Left ventricle myocardium superior (tissue), 1 donor: Measurements from ENCODE around the gene GH1. TPM values are rescaled to one million over a fixed set of nuclear protein-coding genes. Genes with fewer than 3 reads are reported as not detected.
"Not testable (repeated sequence)": the region's sequence is repeated elsewhere in the genome, so short reads cannot be mapped to it uniquely, and the experiment has no call there.

Source experiments
- ATAC-seq: fragments of 200-7000 bp; cut with Tn5 transposase; one replicate; pipeline ENCODE4 v1.9.1; 2020; ENCODE audit warnings: mild to moderate bottlenecking, moderate library complexity
- DNase-seq: peaks from one replicate; pipeline ENCODE4 v3.0.0-alpha.2; 2020
- intact Hi-C: fragments of 100-400 bp; cut with micrococcal nuclease; formaldehyde crosslinking; loops from one replicate; pipeline ENCODE4 v1.11.0; 2022
- long read RNA-seq: library from polyadenylated mRNA; unstranded; transcript quantifications from one replicate; pipeline ENCODE4 v2.0.0, GENCODE V29; 2021
- total RNA-seq: library from RNA; stranded (reverse); fragmentation: NEBNext Ultra II Directional; extraction: Animal tissue kit (Norgen Biotek cat#: 25700); gene quantifications from one replicate; pipeline ENCODE4 v1.2.1, GENCODE V29; 2021
- donor health status: DM: no; HTN: yes; CAD: no; lungs with severe emphysema.

Gene GH1
- not detected for total RNA-seq
- long read RNA-seq, result 0 reads

DNA sequence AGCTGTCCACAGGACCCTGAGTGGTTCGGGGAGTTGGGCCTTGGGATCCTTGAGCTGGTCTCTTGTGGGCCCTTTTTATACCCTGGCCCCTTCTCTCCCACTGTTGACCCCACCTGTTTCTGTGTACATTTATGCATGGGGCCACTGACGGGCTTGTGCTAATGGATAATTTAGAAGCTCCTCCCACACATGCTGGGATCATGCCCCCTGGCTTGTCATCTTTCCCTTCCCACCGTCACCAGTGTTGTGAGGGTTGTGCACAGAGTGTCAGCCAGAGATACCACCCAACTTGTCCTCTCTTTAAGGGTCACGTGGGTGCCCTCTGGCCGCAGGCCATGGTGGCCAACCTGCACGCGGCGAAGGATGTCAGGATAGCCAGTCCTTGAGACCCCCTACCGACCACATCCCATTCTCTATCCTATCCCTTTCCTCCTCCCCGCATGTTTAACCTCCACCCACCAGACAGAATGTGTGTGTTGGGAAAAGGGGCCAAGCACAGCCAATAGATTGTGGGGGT is at the start of gene GH1:
Gene GH1, minus strand, starts transcription at position 51 of the 517 bp plus-strand sequence. CDS start 63 bp downstream, outside the sequence.
- intact Hi-C loops, ATAC-seq: not testable (repeated sequence)
- DNase-seq, result peak; percentile 18

- intact Hi-C loops, result no loop called here
- ATAC-seq (no peak), DNase-seq (no peak)
Observed at GRCh38 chr17:63967953-63968352, 49.3 kb upstream of the GH1 start.

DNA sequence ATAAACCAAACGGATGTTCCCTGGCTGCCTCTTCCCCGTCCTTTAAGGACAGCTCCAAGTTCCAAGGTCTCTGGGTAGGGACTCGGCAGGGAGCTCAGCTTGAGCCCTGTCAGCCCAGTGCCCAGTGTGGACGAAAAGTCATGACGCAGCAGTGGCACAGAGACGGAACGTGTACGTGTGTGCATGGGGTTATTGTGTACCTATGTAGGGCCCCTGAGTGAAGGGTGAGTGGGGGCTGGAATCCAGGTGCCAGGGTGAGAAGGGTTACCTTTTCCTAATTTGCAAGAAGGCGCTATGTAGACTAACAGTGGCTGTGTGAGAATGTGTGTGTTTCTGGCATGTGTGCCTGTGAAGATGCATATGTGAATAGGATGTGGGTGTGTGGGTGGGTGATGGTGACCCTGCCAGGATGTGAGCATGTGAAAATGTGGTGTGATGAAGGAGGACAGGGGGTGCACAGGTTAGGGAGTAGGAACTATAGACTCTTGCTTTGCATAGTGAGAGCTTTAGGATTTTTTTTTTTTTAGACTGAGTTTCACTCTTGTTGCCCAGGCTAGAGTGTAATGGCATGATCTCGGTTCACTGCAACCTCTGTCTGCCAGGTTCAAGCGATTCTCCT is 48.1 kb upstream of the GH1 start:
- DNase-seq (no peak), ATAC-seq (no peak)
- intact Hi-C loops, result no loop called here

GRCh38 chr17:63963123-63963522 is 44.5 kb upstream of the GH1 start:
- ATAC-seq (peak; percentile 65), DNase-seq (peak; percentile 52)
- intact Hi-C loops, result no loop called here

- no peak for ATAC-seq
- intact Hi-C loops, result no loop called here
- DNase-seq, result no peak
Observed at GRCh38 chr17:63962298-63962744, 43.7 kb upstream of the GH1 start.

- DNase-seq (peak; percentile 67), ATAC-seq (peak; percentile 69)
- intact Hi-C loops, result no loop called here
Observed at GRCh38 chr17:63961355-63962212, 42.9 kb upstream of the GH1 start.

GRCh38 chr17:63960430-63960829 is 41.8 kb upstream of the GH1 start:
- intact Hi-C loops, result no loop called here
- DNase-seq (no peak), ATAC-seq (no peak)

DNA sequence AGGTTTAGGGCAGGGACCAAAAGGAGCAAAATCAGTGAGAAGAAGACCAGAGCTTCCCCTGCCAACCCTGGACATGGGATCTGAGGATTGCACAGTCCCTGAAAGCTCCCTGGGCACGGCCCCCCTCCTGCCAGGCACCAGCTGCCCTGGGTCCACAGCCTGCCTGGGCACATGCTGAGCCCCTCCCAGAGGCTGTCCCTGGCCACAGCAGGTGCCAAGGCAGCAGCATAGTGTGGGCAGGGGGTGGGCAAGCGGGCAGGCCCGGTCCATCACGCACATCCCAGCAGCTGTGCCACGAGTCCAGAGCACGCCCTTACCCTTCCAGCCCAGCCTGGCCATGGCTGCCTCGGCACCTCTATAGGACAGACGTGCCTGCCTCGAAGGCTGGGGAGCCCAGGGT is 41.4 kb upstream of the GH1 start:
- DNase-seq (no peak), ATAC-seq (no peak)
- intact Hi-C loops, result no loop called here

- no peak for ATAC-seq
- intact Hi-C loops, result no loop called here
- no peak for DNase-seq
Observed at GRCh38 chr17:63956296-63956920, 37.8 kb upstream of the GH1 start.

DNA sequence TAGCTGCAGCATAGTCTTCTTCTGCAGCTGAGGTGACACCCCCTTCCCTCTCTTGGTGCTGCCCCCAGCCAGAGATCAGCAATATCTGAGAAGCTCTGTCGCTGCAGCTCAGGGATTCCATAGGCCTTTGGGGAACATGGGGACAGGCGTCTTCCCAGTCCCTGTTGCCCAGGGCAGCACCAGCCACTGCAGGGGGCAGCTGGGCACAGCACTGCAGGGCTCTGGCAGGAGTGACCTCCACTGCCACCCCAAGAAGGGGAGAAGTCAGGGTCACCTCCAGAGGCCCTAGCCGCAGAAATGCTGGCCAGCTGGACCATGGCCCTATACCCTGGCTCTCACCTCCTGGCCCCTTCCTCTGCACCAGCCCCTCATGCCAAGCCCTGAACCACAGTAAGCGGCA is 37.2 kb upstream of the GH1 start:
- intact Hi-C loops, result no loop called here
- no peak for ATAC-seq
- no peak for DNase-seq

DNA sequence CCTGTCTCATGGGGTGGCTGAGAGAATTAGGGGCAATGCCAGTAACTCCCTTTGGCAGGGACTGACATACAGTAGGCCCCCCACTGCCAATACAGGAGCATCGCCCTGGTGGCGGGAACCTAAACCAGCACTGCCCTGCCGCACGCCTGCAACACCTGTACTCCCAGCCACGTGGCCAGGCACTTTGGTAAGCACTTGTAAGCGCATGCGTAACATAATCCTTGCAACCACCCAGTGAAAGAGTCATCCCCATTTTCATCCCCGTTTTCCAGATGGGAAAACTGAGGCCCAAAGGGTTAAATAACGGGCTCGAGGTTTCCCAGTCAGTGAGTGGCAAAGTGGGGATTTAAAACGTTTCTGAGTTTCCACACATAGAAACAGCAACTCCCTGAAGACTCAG is 36.6 kb upstream of the GH1 start:
- DNase-seq (no peak), ATAC-seq (no peak)
- intact Hi-C loops, result no loop called here

- ATAC-seq (peak; percentile 32), DNase-seq (no peak)
- intact Hi-C loops, result no loop called here
Observed at GRCh38 chr17:63954402-63955063, 35.9 kb upstream of the GH1 start.

DNA sequence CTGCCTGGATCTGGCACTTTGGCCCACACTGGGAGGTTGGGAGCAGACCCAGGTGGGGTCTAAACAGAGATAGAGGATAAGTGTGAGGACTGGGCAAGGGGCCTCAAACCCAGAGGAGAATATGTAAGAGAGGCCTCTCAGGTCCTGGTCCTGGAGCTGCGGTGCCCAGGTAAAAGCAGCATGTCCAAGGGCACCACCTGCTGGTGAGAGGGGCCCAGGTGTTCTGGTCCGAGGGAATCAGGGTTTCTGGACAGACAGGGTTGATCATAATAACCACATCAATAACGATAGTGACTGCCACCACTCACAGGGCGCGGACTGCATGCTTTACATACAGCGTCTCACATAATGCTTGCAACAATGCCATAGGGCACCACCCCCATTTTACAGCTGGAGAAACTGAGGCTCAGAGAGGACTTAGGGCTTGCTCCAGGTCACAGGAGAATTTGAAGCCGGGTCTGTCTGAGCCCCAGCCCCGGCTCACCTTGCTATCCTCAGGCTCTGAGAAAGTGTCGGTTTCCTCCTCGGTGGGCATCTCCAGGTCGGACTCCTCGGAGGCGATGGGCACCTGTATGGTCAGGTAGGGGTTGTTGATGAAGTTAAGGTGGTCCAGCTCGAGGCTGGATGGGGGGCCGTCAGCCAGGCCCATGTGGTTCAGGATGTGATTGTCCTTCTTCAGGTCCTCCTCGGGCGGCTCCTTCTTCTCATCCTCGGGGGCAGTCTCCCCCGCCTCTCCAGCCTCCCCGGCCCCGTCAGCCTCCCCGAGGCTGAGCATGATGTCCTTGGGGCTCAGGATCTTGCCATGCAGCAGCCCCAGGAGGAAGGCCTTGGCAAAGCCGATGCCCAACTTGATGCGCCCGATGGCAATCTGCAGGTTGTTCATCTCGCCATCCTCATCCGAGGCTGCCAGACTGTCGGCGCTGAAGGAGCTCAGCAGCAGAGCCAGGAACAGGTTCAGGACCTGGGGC is 32.6 kb upstream of the GH1 start:
- intact Hi-C loops, result no loop called here
- DNase-seq (no peak), ATAC-seq (no peak)

DNA sequence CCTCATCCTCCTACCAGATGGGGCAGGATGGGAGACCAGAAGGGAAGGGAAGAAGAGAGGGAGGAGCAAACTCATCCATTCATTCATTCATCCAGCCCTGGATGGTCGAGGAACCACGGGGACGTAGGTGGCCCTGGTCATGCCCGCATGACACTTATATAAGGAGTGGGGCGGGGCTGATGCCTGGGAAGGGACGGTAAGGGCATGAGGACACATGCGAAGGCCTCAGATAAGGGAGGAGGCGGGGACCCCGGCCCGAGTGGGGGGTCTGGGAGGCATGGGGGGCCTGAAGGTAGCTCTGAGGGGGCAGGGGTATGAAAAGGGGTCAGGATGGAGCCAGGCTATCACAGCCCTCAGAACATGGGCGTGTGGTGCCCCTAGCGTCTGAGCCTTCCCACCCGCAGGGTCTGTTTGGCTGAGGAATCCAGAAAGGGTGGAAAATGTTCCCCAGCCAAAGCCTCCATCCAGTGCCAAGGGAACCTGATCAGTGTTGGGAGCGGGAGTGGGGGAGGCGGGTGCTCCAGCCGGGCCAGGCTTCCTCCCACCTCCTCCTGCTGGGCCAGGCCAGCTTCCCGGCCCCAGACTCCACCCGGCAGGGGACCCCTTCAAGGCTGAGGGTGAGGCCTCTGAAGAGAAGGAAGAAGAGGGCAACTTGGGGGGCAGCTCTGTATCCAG is 31.1 kb upstream of the GH1 start:
- no peak for ATAC-seq
- DNase-seq, result no peak
- intact Hi-C loops, result no loop called here

DNA sequence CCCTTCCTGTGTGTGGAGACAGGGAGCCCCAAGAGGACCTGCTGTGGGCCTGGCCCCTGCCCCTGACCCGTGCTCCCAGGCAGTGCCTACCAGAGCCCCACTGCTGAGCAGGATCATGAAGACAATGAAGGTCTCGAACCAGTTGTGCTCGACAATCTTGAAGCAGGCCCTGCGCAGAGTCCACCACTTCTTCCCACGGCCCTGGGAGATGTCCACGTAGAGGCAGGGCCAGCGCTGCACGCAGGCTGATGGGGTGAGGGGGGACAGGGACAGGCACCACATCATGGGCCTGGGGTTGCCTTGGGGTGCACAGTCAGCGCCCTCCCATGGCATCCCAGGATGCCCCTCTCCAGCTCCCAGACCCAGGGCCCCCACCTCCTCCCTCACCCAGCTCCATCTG is 29.9 kb upstream of the GH1 start:
- ATAC-seq (no peak), DNase-seq (no peak)
- intact Hi-C loops, result no loop called here

GRCh38 chr17:63947711-63948330 is 29.2 kb upstream of the GH1 start:
- no peak for ATAC-seq
- intact Hi-C loops, result no loop called here
- no peak for DNase-seq
